GM19455 (cell line): ENCODE measurements around the gene NBEA.

Experiments
- ATAC-seq: cut with Tn5 transposase; IDR thresholded peaks from one replicate; pipeline ENCODE4 v1.9.1; 2021; ENCODE audit not compliant: unreplicated experiment

NBEA gene

DNA sequence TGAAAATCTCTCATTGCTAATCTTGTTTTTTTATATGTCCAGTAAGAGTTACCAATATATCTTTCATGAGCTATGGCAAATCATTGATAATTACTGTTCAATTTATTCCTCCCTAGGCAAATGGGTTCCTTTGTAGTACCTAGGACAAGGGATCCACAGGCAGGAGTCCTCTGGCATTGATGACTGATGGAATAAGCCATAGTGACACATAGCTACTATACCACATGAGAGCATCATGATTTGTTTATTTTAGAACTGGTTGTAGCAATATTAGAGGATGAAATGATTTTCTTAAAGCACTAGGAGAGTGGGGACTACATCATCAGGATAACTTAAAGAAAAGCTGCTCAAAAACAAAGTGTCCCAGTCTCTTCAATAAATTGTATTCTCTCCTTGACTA lies 556.2 kb downstream of the NBEA start:
- no peak for ATAC-seq

DNA sequence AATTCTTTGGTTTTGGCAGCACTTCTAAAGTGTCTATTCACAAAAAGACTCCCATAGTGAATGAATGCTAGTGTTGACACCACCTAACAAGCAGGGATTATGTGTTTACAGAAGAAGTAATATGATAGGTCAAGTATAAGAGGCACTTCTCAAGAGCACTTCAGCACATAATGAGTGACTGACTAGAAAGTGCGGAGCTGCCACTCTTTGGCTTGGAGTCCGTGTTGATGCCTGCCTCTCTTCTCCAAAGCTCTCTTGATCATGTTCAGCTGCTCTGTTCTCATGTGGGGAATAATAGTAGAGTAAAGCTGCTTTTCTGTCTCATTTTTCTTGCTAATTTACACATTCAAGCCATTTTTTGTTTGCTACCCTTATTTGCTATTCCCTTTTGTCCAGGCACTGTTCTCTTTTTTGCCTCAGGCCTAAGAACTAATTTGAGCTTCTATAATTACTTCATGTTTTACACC lies 557.2 kb downstream of the NBEA start:
- ATAC-seq, result no peak

DNA sequence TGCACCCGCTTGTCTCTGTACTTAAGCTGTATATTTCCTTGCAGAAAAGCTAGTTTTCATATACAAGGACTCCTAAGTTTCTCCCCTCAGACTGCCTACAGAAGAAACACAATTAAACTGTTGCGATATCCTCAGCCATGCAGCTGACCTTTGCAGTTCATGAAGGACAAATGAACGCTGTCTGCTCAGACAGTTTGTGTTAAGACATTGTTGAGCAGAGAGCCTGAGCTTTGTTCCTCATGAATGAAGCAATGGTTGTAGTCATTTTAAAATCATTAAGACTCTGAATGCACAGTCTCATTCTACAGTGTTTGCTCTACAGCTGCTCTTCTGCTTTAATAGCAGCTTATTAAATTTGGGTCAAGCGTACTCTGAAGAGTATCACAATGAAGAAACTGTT lies 557.6 kb downstream of the NBEA start:
- no peak for ATAC-seq

DNA sequence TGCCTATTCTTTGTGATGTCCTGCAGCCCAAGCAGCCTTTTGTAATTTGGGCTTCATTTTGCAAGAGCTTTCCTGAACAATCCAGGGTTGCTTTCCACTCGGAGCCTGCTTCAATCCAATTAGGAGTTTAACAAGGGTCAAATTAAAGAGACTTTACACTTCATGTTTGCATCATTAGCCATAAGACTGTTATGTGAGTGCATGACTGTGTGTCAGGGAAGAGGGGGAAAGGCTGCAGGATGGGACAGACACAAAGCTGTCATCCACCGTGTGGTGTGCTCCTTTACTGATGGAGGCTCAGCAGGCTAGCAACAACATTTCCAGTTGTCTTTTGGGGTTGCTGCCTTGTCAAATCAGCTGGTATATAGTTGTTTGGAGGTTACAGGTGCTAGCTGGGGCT lies 558.1 kb downstream of the NBEA start:
- ATAC-seq, result no peak

DNA sequence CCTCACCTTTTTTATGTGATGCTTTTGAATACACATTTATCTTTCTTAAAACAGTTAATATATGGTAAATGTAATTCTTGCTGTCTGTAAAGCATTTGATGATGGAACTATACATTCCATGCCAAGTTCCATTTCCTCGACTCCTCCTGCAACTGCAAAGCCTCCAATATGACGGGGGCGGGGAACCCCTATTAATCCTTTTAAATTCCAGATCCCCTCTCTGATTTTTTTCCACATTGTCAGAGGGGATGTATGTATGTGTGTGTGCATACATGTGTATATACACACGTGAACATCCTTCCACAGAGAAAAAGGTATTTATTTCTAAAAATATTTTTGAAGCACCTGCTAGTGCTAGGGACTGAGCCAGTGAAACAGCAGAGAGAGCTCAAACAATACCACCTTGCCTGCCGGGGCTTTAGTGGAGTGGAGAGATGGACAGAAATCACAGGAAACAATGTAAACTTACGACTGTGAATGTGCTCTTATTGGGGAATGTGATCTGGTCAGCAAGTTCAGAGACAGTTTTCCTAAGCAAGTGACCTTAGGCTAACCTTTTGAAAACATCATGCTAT lies 559.7 kb downstream of the NBEA start:
- ATAC-seq, result no peak

DNA sequence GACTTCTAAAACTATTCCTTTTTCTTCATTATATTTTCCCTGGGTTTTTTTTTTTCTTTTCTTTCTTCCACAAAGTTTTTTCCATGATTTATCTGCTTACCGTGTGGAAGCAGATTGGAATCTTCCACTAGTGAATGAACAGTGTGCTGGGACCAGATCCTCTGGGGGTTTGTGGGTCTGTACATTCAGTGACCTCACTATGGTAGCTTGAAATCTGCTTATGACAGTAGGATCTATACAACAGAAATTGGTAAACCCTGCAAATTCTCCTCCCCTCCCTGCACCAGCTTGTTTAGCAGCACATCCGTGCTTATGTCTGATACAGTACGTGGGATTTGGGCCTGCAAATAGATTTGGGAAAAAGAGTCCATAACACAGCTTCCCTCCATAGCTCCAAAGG lies 560.4 kb downstream of the NBEA start:
- ATAC-seq, result no peak

DNA sequence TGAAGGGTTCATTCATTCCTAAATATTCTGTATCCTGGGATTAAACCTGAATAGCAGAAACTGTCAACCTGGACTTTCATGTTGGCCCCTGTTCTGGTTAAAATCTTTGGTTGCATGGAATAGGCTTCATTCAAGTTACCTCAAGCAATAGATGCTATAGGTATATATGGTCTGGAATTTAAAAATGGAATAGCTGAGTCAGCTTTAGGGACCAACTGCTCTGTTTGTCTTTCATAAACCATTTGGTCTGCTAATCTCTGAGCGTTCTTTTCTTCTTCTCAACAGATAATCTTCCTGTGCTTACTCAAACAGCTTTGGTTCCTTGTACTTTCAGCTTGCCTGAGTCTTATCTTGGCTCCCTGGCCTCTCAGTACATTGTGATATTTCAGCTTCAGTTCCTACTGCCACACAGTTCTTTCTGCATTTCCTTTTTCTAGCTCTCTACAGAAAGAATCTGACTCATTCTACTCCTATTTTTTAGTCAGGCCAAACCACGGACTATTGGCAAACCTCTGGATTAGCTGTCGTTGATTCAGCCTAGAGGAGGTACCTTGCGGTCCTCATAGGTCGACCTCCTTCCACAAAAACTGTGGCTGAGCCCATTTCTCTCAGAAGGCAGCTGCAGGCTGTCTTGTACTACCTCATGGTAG lies 570.3 kb downstream of the NBEA start:
- ATAC-seq, result no peak

- ATAC-seq, result no peak
These were observed 572.0 kb downstream of the NBEA start for GRCh38 chr13:35514061-35514477.

GRCh38 chr13:35514801-35515502 lies 572.9 kb downstream of the NBEA start:
- ATAC-seq, result no peak

DNA sequence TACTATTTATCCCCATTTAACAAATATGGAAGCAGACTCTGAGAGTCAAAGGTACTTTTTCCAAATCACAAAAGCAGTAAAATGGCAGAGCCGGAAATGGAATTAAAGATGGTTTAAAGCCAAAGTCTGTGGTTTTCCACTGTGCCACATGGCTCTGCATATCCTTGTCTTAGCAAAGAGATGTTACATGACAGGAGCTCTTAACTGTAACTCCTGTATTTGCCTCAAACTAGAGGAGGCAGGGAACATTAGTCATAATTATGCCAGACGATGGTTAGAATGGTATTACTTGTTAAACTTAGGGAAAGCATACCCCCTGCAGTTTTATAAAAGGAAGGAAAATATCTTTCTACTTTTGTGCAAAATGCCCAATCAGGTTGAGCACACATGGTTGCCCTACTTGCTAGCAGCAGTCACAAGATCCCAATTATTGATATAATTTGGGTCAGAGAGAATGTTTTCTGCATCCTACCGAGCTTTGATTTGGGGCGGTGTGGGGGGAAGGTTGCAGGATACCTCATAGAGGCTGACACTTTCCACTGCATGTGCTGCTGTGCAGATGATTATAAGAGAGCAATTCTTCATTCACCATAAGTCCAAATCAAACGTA lies 576.4 kb downstream of the NBEA start:
- no peak for ATAC-seq

GRCh38 chr13:35524171-35524570 lies 582.1 kb downstream of the NBEA start:
- no peak for ATAC-seq

DNA sequence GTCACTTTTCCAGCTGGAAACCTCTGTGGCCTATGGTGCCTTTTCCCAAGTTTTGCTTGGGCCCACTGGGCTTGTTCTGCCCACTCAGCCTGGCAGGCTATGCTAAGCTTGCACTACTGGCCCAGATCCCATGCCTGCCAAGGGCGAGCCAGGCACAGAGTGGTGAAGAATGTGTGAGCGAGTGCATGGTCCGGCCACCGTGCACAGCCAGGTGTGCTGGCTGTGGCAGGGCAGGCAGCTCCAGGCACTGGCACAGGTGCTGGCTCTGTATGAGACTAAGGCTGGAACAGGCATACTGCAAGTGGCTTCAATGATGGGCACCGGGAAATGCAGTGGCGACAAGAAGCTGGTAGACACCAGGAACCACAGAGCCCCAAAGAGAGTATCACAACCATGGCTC lies 584.5 kb downstream of the NBEA start:
- no peak for ATAC-seq

- ATAC-seq, result no peak
These were observed 585.4 kb downstream of the NBEA start for GRCh38 chr13:35527451-35527850.

- no peak for ATAC-seq
These were observed 588.1 kb downstream of the NBEA start for GRCh38 chr13:35530147-35530546.

DNA sequence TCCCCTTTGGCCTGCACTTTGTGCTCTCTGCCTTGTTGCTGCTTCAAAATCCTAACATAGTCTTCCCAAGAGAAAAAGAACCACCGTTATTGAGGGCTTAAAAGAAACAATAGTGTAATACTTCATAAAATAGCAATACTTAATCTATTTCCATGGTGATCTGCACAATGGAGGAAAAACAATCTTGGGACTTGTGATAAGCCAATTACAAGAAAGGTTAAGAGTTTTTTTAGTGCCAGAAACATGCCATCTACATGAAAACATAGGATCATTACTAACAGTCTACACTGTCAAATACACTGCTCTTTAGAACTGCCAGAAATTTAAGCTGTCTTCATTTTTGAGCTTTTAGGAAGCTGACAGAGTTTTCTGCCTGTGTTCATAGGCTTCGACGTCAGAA lies 588.5 kb downstream of the NBEA start:
- no peak for ATAC-seq

- ATAC-seq, result no peak
These were observed 589.5 kb downstream of the NBEA start for GRCh38 chr13:35531526-35531925.

DNA sequence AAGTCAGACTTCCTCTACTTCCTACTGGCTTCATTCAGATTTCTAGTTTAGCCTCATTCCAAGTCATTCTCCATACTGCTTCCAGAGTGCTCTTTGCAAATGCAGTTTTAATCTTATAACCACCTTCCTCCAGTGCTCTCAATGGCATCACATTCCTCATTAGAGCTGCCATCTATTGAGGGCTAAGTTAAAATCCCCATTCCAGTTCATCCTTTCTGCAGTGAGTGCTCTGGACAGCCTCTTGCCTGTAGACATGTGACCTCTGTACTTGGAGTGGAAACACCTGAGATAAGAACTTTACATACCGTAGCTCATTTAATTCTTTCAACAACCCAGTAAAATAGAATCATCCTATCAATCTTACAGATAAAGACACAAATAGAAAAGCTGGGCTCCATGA lies 592.3 kb downstream of the NBEA start:
- no peak for ATAC-seq

DNA sequence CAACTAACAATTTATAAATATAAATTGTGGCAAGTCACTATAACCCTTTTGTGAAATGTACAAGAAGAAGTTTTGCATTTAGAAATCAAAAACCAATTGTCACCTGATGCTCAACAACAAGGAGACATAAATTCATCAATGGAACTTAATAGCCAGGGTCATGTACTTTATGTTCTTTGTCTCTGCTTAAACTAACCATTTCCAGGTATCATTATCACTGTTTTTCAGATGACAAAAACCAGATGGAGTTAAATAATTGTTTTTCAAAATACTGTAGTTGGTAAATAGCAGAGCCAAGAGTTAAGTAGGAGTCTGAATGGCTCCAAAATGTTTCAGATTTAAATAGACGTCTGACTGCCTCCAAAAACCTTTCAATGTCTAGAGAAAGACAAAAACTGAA lies 606.7 kb downstream of the NBEA start:
- no peak for ATAC-seq

- no peak for ATAC-seq
These were observed 607.4 kb downstream of the NBEA start for GRCh38 chr13:35549481-35549880.

DNA sequence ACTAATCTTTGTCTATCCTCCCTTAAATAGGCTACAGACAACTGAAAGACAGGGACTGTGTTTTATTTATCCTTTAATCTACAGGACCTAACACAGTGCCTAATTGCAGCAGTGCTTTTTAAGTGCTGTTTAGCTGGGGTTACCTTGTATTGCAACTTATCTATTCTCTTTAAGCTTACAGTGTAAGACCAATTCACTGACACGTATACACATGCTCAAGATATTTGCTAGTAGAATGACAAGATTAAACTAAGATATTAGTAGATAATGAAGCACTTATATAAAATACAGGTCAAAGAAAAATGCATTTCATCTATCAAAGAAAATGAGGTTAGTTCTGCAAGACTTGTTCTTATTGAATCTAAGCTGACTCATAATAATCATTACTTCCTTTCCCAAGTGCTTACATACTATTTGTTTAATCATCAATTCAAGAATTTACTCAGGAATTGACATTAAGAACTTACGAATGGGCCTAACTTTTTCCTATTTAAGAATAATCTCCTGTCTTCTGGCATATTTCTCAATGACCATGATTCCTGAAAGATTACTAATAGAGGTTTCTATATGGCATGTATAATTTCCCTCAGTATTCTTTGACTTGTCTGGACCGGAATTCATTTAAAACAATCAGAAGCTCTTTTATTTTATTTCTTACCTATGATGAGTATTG lies 610.2 kb downstream of the NBEA start:
- no peak for ATAC-seq

DNA sequence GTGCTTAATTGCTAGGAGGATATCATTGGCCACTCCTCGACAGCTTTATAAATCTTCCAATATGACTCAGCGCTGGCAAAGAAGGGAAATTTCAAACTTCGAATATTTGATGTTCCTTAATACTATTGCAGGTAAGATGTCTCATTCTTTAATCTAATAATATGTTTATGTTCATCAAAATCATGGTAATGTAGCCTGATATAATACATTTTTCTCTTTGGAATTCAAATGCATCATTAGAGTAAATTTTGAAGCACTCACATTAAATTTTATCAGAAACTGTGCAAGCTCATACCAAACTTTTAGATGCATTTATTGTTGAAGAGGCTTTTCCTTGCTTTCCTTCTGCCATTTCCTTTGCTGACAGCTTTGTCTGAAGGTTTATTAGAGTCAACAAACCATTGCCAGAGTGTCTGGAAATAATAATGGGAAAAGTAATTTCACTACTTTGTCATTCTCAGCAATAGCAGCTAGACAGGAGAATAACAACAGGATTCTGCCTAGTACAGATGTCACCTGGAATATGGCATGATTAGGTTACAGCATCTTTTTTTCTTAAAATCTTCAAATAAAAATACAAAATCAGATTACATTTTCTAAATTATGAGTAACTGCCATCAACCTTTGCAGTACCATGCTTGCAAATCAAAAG lies 613.0 kb downstream of the NBEA start:
- no peak for ATAC-seq
